Thymus (tissue), 11 donors: Measurements from ENCODE around the gene SYT12. TPM values are rescaled to one million over a fixed set of nuclear protein-coding genes. Genes with fewer than 3 reads are reported as not detected.

Source experiments
- DNase-seq, 9 donors: peaks; one replicate each; pipeline ENCODE4 v3.0.0-alpha.2; 2013; ENCODE audit warnings: low spot score in 9 of 9, low read depth in 6 of 9, missing footprints in 1 of 9
- H3K27ac ChIP-seq, 2 donors: one replicate each; pipeline ENCODE4 v1.5.1; 2013; ENCODE audit warnings: control low read depth in 1 of 2, low read depth in 1 of 2, low read length in 1 of 2, mild to moderate bottlenecking in 1 of 2, moderate library complexity in 1 of 2
- H3K27me3 ChIP-seq, 2 donors: one replicate each; pipeline ENCODE4 v1.5.1; 2013; ENCODE audit warnings: low read length in 1 of 2; ENCODE audit not compliant: control insufficient read depth in 2 of 2, insufficient read depth in 1 of 2
- H3K36me3 ChIP-seq, 2 donors: one replicate each; pipeline ENCODE4 v1.5.1; 2013; ENCODE audit warnings: low read length in 1 of 2, mild to moderate bottlenecking in 1 of 2, moderate library complexity in 1 of 2; ENCODE audit not compliant: control insufficient read depth in 2 of 2, insufficient read depth in 2 of 2
- H3K4me1 ChIP-seq, 2 donors: one replicate each; pipeline ENCODE4 v1.5.1; 2013; ENCODE audit warnings: low read length in 2 of 2; ENCODE audit not compliant: control insufficient read depth in 2 of 2, insufficient read depth in 2 of 2
- H3K4me3 ChIP-seq, 2 donors: one replicate each; pipeline ENCODE4 v1.5.1; 2013; ENCODE audit warnings: low read length in 2 of 2, control low read depth in 1 of 2, mild to moderate bottlenecking in 1 of 2
- H3K9me3 ChIP-seq, 2 donors: one replicate each; pipeline ENCODE4 v1.5.1; 2013; ENCODE audit warnings: low read length in 1 of 2, mild to moderate bottlenecking in 1 of 2; ENCODE audit not compliant: control insufficient read depth in 2 of 2, insufficient read depth in 1 of 2
- WGBS: extraction: QIAGEN DNeasy Blood & Tissue Kit; methylation state at CpG from one replicate; pipeline ENCODE4 v1.1.7; 2013; 5-methylcytosine and 5-hydroxymethylcytosine counted together
- polyA plus RNA-seq: library from polyadenylated mRNA; stranded (reverse); fragments of 200-250 nt; gene quantifications from one replicate; pipeline ENCODE4 v1.2.3, GENCODE V29; 2013
- total RNA-seq: library from RNA; stranded (reverse); fragments of 120-200 nt; gene quantifications from one replicate; pipeline ENCODE4 v1.2.4, GENCODE V29; 2013
- donor health status: healthy.

The SYT12 gene
- total and polyA plus RNA-seq, 2 donors: 0.09 to 0.68 TPM

GRCh38 chr11:66978717-66979116 lies 44.2 kb upstream of the SYT12 start:
- H3K27ac ChIP-seq: no peak overlapping the region
- DNase-seq: no peak
- no peaks in the 10 kb centered on the region for H3K4me1 ChIP-seq
- H3K9me3 ChIP-seq: peaks cover 0 to 17% of the 10 kb centered on the region in 2 donors
- no peaks in the 10 kb centered on the region for H3K36me3 ChIP-seq
- peaks cover 0 to 13% of the 10 kb centered on the region in 2 donors for H3K27me3 ChIP-seq
- H3K4me3 ChIP-seq: no peak overlapping the region
- WGBS: 96% methylated on average over 6 of the region's 6 CpGs

GRCh38 chr11:66979336-66979980 lies 43.5 kb upstream of the SYT12 start:
- Histone ChIP-seq H3K36me3 (no peaks in the 10 kb centered on the region), H3K4me3 (no peak overlapping the region), H3K9me3 (peaks cover 0 to 17% of the 10 kb centered on the region in 2 donors), H3K27me3 (peaks cover 0 to 13% of the 10 kb centered on the region in 2 donors), H3K4me1 (no peaks in the 10 kb centered on the region), H3K27ac (no peak overlapping the region)
- DNase-seq: no peak
- WGBS: 97% methylated on average over 2 of the region's 2 CpGs

GRCh38 chr11:66981976-66982578 lies 40.9 kb upstream of the SYT12 start:
- no peaks in the 10 kb centered on the region for H3K36me3 ChIP-seq
- DNase-seq: no peak
- WGBS: 6% methylated on average over 9 of the region's 9 CpGs
- peaks cover 0 to 17% of the 10 kb centered on the region in 2 donors for H3K9me3 ChIP-seq
- peaks cover 0 to 2% of the 10 kb centered on the region in 2 donors for H3K27me3 ChIP-seq
- H3K27ac ChIP-seq: no peak overlapping the region
- H3K4me3 ChIP-seq: no peak overlapping the region
- no peaks in the 10 kb centered on the region for H3K4me1 ChIP-seq

- Histone ChIP-seq H3K4me3 (no peak overlapping the region), H3K36me3 (no peaks in the 10 kb centered on the region), H3K4me1 (no peaks in the 10 kb centered on the region), H3K27ac (no peak overlapping the region), H3K27me3 (peaks cover 0 to 4% of the 10 kb centered on the region in 2 donors), H3K9me3 (peaks cover 0 to 8% of the 10 kb centered on the region in 2 donors)
- WGBS: 95% methylated on average over 5 of the region's 5 CpGs
- DNase-seq: no peak
Observed at GRCh38 chr11:66983275-66983924, 39.5 kb upstream of the SYT12 start.

- Histone ChIP-seq H3K9me3 (no peaks in the 10 kb centered on the region), H3K27me3 (peaks cover 0 to 4% of the 10 kb centered on the region in 2 donors), H3K36me3 (no peaks in the 10 kb centered on the region), H3K27ac (no peak overlapping the region), H3K4me1 (no peaks in the 10 kb centered on the region), H3K4me3 (no peak overlapping the region)
- no peak for DNase-seq
- 95% methylated on average over 8 of the region's 8 CpGs for WGBS
Observed at GRCh38 chr11:66985508-66986177, 37.3 kb upstream of the SYT12 start.

GRCh38 chr11:66986178-66986545 lies 36.8 kb upstream of the SYT12 start:
- Histone ChIP-seq H3K27ac (no peak overlapping the region), H3K36me3 (no peaks in the 10 kb centered on the region), H3K9me3 (no peaks in the 10 kb centered on the region), H3K4me3 (no peak overlapping the region), H3K4me1 (no peaks in the 10 kb centered on the region), H3K27me3 (peaks cover 0 to 4% of the 10 kb centered on the region in 2 donors)
- no peak for DNase-seq
- WGBS: 93% methylated on average over 7 of the region's 7 CpGs

- WGBS: 95% methylated on average over 6 of the region's 6 CpGs
Observed at GRCh38 chr11:66987158-66987620, 35.7 kb upstream of the SYT12 start.

GRCh38 chr11:66987924-66988637 lies 34.9 kb upstream of the SYT12 start:
- Histone ChIP-seq H3K27ac (no peak overlapping the region), H3K9me3 (no peaks in the 10 kb centered on the region), H3K27me3 (peaks cover 0 to 4% of the 10 kb centered on the region in 2 donors), H3K4me1 (no peaks in the 10 kb centered on the region), H3K4me3 (no peak overlapping the region), H3K36me3 (no peaks in the 10 kb centered on the region)
- no peak for DNase-seq
- 83% methylated on average over 13 of the region's 13 CpGs for WGBS

More at GRCh38 chr11:66987158-66987620, 35.7 kb upstream of the SYT12 start:
- Histone ChIP-seq H3K9me3 (no peaks in the 10 kb centered on the region), H3K4me3 (no peak overlapping the region), H3K27me3 (peaks cover 0 to 4% of the 10 kb centered on the region in 2 donors), H3K27ac (no peak overlapping the region), H3K36me3 (no peaks in the 10 kb centered on the region), H3K4me1 (no peaks in the 10 kb centered on the region)
- no peak for DNase-seq
